Neural cell (in vitro differentiated cells): ENCODE measurements around the gene ITGA8. TPM values are rescaled to one million over a fixed set of nuclear protein-coding genes. Genes with fewer than 3 reads are reported as not detected.

Experiments used
- H2AFZ ChIP-seq: fragments of 200-600, 300-800 bp; sonication (generic), shearing (Covaris generic); 2 replicates; pipeline ENCODE4 v1.6.0; 2014; ENCODE audit warnings: low read depth, mild to moderate bottlenecking, antibody characterized with exemption, low read length, moderate library complexity
- H3F3A ChIP-seq: fragments of 200-600 bp; shearing (Covaris generic); 2 replicates; pipeline ENCODE4 v1.6.1; 2016; ENCODE audit warnings: mild to moderate bottlenecking, moderate library complexity, mixed read lengths, antibody characterized with exemption, low read length; ENCODE audit not compliant: insufficient read depth, poor library complexity, severe bottlenecking
- H3K27ac ChIP-seq: fragments of 200-600, 300-800 bp; sonication (generic), shearing (Covaris generic); 2 replicates; pipeline ENCODE4 v1.5.1; 2014; ENCODE audit warnings: mild to moderate bottlenecking, low read length, moderate library complexity
- H3K27me3 ChIP-seq: fragments of 300-800, 200-600 bp; sonication (generic), shearing (Covaris generic); 2 replicates; pipeline ENCODE4 v1.6.0; 2014; ENCODE audit warnings: mild to moderate bottlenecking, low read depth, low read length, moderate library complexity; ENCODE audit not compliant: insufficient read depth
- H3K36me3 ChIP-seq: fragments of 300-800, 200-600 bp; sonication (generic), shearing (Covaris generic); 2 replicates; pipeline ENCODE4 v1.5.1; 2014; ENCODE audit warnings: mild to moderate bottlenecking, antibody characterized with exemption, low read length, moderate library complexity; ENCODE audit not compliant: insufficient read depth
- H3K4me2 ChIP-seq: fragments of 300-800, 200-600 bp; sonication (generic), shearing (Covaris generic); 2 replicates; pipeline ENCODE4 v1.6.0; 2014; ENCODE audit warnings: mild to moderate bottlenecking, low read length
- H3K4me3 ChIP-seq: fragments of 300-800, 200-600 bp; sonication (generic), shearing (Covaris generic); 2 replicates; pipeline ENCODE4 v1.5.1; 2014; ENCODE audit warnings: mild to moderate bottlenecking, low read length, moderate library complexity
- H3K79me2 ChIP-seq: fragments of 200-600 bp; shearing (Covaris generic); replicated peaks from 2 replicates; pipeline ENCODE4 v1.6.0; 2014; ENCODE audit warnings: mild to moderate bottlenecking, low read length, moderate library complexity; ENCODE audit not compliant: insufficient read depth
- H3K9ac ChIP-seq: fragments of 300-800, 200-600 bp; sonication (generic), shearing (Covaris generic); 2 replicates; pipeline ENCODE4 v1.6.1; 2016; ENCODE audit warnings: mild to moderate bottlenecking, low read length, mixed read lengths
- H3K9me2 ChIP-seq: fragments of 200-600 bp; shearing (Covaris generic); 2 replicates; pipeline ENCODE4 v1.6.1; 2016; ENCODE audit warnings: mild to moderate bottlenecking, low read length, mixed read lengths; ENCODE audit not compliant: insufficient read depth
- H3K9me3 ChIP-seq: fragments of 200-600, 300-800 bp; sonication (generic), shearing (Covaris generic); 2 replicates; pipeline ENCODE4 v1.6.1; 2016; ENCODE audit warnings: mild to moderate bottlenecking, mixed run types, low read length, moderate library complexity, mixed read lengths
- H4K20me1 ChIP-seq: fragments of 200-600 bp; shearing (Covaris generic); 2 replicates; pipeline ENCODE4 v1.6.1; 2016; ENCODE audit warnings: mild to moderate bottlenecking, mixed run types; ENCODE audit not compliant: insufficient read depth
- EP300 ChIP-seq: fragments of 450-650 bp; conservative IDR thresholded peaks from 2 replicates; pipeline ENCODE4 v1.6.1; 2014; ENCODE audit warnings: antibody characterized with exemption, mild to moderate bottlenecking, moderate library complexity; ENCODE audit not compliant: poor library complexity, severe bottlenecking
- EZH2 ChIP-seq: fragments of 200-600, 300-800 bp; shearing (Covaris generic), sonication (generic); IDR thresholded peaks from 2 replicates; pipeline ENCODE4 v1.6.1; 2014; ENCODE audit warnings: antibody characterized with exemption, low read length, borderline replicate concordance, mild to moderate bottlenecking; ENCODE audit not compliant: insufficient read depth, poor library complexity, severe bottlenecking
- MXI1 ChIP-seq: fragments of 450-650 bp; conservative IDR thresholded peaks from 2 replicates; pipeline ENCODE4 v1.6.1; 2014; ENCODE audit warnings: antibody characterized with exemption, mild to moderate bottlenecking; ENCODE audit not compliant: poor library complexity, severe bottlenecking
- POLR2AphosphoS5 ChIP-seq: IDR thresholded peaks from 2 replicates; pipeline ENCODE4 v1.6.1; 2012
- RAD21 ChIP-seq: fragments of 450-650 bp; conservative IDR thresholded peaks from 2 replicates; pipeline ENCODE4 v1.6.1; 2014; ENCODE audit warnings: antibody characterized with exemption, mild to moderate bottlenecking, moderate library complexity
- REST ChIP-seq: IDR thresholded peaks from 2 replicates; pipeline ENCODE4 v1.6.1; 2012; ENCODE audit warnings: borderline replicate concordance
- SMC3 ChIP-seq: fragments of 450-650 bp; conservative IDR thresholded peaks from 2 replicates; pipeline ENCODE4 v1.6.1; 2014; ENCODE audit warnings: antibody characterized with exemption, mild to moderate bottlenecking, moderate library complexity; ENCODE audit not compliant: poor library complexity
- TAF1 ChIP-seq: IDR thresholded peaks from 2 replicates; pipeline ENCODE4 v1.6.1; 2012; ENCODE audit warnings: low read depth
- polyA plus RNA-seq: library from polyadenylated mRNA; depleted of rRNA; stranded (reverse); fragments of >200 nt; gene quantifications from 2 replicates; pipeline ENCODE4 v1.2.3, GENCODE V29; 2014
- TF ChIP-seq, protein P1 (sequence below): fragments of 450-650 bp; IDR thresholded peaks from 2 replicates; pipeline ENCODE4 v1.5.1; 2014; ENCODE audit warnings: antibody characterized with exemption, mild to moderate bottlenecking, moderate library complexity; ENCODE audit not compliant: poor library complexity, severe bottlenecking

The ITGA8 gene
- polyA plus RNA-seq, 1 donor from 2014 or later: 0.11 TPM

DNA sequence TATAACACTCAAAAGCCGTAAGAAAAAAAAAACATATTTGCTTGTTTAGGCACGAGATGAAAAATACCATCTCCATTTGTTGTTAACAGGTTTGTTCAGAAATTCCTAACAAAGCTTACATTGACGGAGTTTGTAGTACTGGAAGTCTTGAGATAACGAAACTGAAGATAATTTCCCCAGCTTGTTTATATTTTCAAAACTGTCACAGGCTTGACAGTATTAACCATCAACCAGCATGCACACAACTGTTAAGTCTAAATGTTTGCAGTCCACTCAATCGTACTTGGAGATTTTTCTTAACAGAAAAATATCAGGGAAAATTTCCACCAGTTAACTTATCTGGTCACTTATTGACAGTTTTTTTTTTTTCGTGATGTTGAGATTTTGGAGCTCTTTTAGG is 68.5 kb downstream of the ITGA8 start (continued):
- no peak for TF ChIP-seq REST

DNA sequence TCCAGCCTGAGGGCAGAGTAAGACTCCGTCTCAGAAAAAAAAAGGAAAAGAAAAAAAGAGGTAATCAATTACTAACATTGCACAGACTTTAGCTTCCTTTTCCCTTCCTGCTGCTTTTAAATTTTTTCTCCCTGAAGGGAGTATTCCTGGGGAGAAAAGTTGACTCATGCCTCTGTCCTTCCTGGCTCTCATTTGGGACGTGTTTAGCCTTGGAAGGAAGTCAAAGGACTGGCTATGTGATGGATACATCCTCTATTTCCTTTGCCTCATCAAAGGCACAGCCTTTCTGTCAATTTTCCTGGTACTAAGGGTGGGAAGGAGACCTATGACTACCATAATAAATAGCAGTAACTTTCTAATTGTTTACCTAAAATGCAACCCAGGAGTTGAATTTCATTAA is 77.6 kb downstream of the ITGA8 start:
- no peaks in the 10 kb centered on the region for H3K9me2 ChIP-seq
- TF ChIP-seq MXI1 (no peak), POLR2AphosphoS5 (no peak), SMC3 (no peak), RAD21 (no peak), TAF1 (no peak), EZH2 (no peak), EP300 (no peak)
- TF ChIP-seq, protein P1, sequence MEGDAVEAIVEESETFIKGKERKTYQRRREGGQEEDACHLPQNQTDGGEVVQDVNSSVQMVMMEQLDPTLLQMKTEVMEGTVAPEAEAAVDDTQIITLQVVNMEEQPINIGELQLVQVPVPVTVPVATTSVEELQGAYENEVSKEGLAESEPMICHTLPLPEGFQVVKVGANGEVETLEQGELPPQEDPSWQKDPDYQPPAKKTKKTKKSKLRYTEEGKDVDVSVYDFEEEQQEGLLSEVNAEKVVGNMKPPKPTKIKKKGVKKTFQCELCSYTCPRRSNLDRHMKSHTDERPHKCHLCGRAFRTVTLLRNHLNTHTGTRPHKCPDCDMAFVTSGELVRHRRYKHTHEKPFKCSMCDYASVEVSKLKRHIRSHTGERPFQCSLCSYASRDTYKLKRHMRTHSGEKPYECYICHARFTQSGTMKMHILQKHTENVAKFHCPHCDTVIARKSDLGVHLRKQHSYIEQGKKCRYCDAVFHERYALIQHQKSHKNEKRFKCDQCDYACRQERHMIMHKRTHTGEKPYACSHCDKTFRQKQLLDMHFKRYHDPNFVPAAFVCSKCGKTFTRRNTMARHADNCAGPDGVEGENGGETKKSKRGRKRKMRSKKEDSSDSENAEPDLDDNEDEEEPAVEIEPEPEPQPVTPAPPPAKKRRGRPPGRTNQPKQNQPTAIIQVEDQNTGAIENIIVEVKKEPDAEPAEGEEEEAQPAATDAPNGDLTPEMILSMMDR: no peak
- H3K9me3 ChIP-seq: no peaks in the 10 kb centered on the region
- H3K79me2 ChIP-seq: no peaks in the 10 kb centered on the region
- H3K36me3 ChIP-seq: no peaks in the 10 kb centered on the region
- no peaks in the 10 kb centered on the region for H4K20me1 ChIP-seq
- no peaks in the 10 kb centered on the region for H3F3A ChIP-seq
- H3K27me3 ChIP-seq: no peaks in the 10 kb centered on the region
- no peak overlapping the region for H3K9ac ChIP-seq
- H2AFZ ChIP-seq: no peak overlapping the region
- H3K27ac ChIP-seq: no peak overlapping the region
- no peak overlapping the region for H3K4me2 ChIP-seq
- no peak overlapping the region for H3K4me3 ChIP-seq

DNA sequence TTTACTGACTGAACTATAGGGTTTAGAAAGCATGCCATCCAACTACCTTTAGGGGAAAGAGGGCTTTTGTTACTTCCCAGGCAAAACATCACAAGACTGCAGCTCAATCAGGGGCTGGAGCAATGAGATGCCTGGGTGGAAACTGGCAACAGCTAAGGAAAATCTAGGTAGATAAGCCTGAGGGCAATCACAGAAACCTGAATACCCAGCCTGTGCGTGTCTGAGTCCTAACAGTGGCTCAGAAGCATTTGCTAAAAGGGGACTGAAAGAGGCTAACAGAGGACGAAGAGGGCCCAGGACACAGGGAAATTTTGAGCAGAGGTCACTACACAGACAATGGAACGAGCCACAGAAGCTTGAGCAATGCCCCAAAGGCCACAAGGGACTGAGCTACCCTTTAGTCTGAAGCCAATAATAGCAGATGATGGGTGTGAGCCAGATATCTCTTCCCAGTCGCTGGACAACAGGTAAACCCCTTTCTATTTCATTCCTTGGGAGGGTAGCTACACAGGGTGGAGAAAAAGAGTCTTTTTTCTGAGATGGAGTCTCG is 79.1 kb downstream of the ITGA8 start:
- TF ChIP-seq MXI1: no peak
- no peak for TF ChIP-seq EZH2
- no peaks in the 10 kb centered on the region for H3K9me3 ChIP-seq
- no peak overlapping the region for H2AFZ ChIP-seq
- no peak overlapping the region for H3K9ac ChIP-seq
- no peak overlapping the region for H3K27ac ChIP-seq
- H3K4me3 ChIP-seq: no peak overlapping the region
- H3K9me2 ChIP-seq: no peaks in the 10 kb centered on the region
- H3F3A ChIP-seq: no peaks in the 10 kb centered on the region
- no peaks in the 10 kb centered on the region for H4K20me1 ChIP-seq
- H3K36me3 ChIP-seq: no peaks in the 10 kb centered on the region
- H3K27me3 ChIP-seq: no peaks in the 10 kb centered on the region
- H3K79me2 ChIP-seq: no peaks in the 10 kb centered on the region
- H3K4me2 ChIP-seq: no peak overlapping the region
